Glutamatergic neuron (in vitro differentiated cells): ENCODE data around the gene HTT. TPM values are rescaled to one million over a fixed set of nuclear protein-coding genes. Genes with fewer than 3 reads are reported as not detected.

Experiments
- DNase-seq: peaks from one replicate; pipeline ENCODE4 v3.0.0; 2022
- H3K27ac Mint-ChIP-seq: one replicate; pipeline ENCODE4 v1.8.0; 2020; ENCODE audit warnings: mild to moderate bottlenecking, mixed read lengths, inconsistent platforms; ENCODE audit not compliant: unreplicated experiment
- H3K27me3 Mint-ChIP-seq: one replicate; pipeline ENCODE4 v1.8.0; 2020; ENCODE audit warnings: mild to moderate bottlenecking, moderate library complexity, mixed read lengths, inconsistent platforms; ENCODE audit not compliant: unreplicated experiment
- H3K36me3 Mint-ChIP-seq: one replicate; pipeline ENCODE4 v1.8.0; 2020; ENCODE audit warnings: mild to moderate bottlenecking, mixed read lengths, inconsistent platforms; ENCODE audit not compliant: unreplicated experiment
- H3K4me1 Mint-ChIP-seq: one replicate; pipeline ENCODE4 v1.8.0; 2020; ENCODE audit warnings: mild to moderate bottlenecking, low read depth, mixed read lengths, inconsistent platforms; ENCODE audit not compliant: unreplicated experiment
- H3K4me3 Mint-ChIP-seq: one replicate; pipeline ENCODE4 v1.8.0; 2020; ENCODE audit warnings: mild to moderate bottlenecking, mixed read lengths, inconsistent platforms; ENCODE audit not compliant: unreplicated experiment
- H3K9me3 Mint-ChIP-seq: one replicate; pipeline ENCODE4 v1.8.0; 2020; ENCODE audit warnings: mild to moderate bottlenecking, moderate library complexity, mixed read lengths, inconsistent platforms; ENCODE audit not compliant: unreplicated experiment
- CTCF ChIP-seq: fragments of 200-600 bp; sonication (generic); IDR thresholded peaks from one replicate; pipeline ENCODE4 v1.5.0; 2021; ENCODE audit not compliant: partially characterized antibody, unreplicated experiment
- total RNA-seq: library from RNA; stranded (reverse); fragmentation: NEBNext Ultra II Directional; extraction: Animal tissue kit (Norgen Biotek cat#: 25700); gene quantifications from one replicate; pipeline ENCODE4 v1.2.1, GENCODE V29; 2021; ENCODE audit not compliant: unreplicated experiment

The HTT gene
- total RNA-seq, 1 donor from 2014 or later, result 107 TPM

- Mint-ChIP-seq H3K36me3 (no peaks in the 10 kb centered on the region), H3K9me3 (peaks cover 2% of the 10 kb centered on the region), H3K4me1 (no peaks in the 10 kb centered on the region), H3K4me3 (no peak overlapping the region), H3K27ac (no peak overlapping the region), H3K27me3 (peaks cover 1% of the 10 kb centered on the region)
- DNase-seq, result peak; percentile 14
- no peak for TF ChIP-seq CTCF
Observed at GRCh38 chr4:3257556-3258482, 183.3 kb downstream of the HTT start.

- Mint-ChIP-seq H3K27ac (no peak overlapping the region), H3K27me3 (no peaks in the 10 kb centered on the region), H3K36me3 (no peaks in the 10 kb centered on the region), H3K4me3 (no peak overlapping the region), H3K4me1 (no peaks in the 10 kb centered on the region), H3K9me3 (peaks cover under 1% of the 10 kb centered on the region)
- no peak for DNase-seq
- TF ChIP-seq CTCF, result no peak
Observed at GRCh38 chr4:3261411-3262207, 187.1 kb downstream of the HTT start.

- no peaks in the 10 kb centered on the region for H3K27me3 Mint-ChIP-seq
- no peak for DNase-seq
- H3K36me3 Mint-ChIP-seq, result no peaks in the 10 kb centered on the region
- TF ChIP-seq CTCF, result no peak
- no peak overlapping the region for H3K4me3 Mint-ChIP-seq
- H3K9me3 Mint-ChIP-seq, result no peaks in the 10 kb centered on the region
- H3K27ac Mint-ChIP-seq, result no peak overlapping the region
- no peaks in the 10 kb centered on the region for H3K4me1 Mint-ChIP-seq
Observed at GRCh38 chr4:3262208-3263052, 187.9 kb downstream of the HTT start.

- no peak for TF ChIP-seq CTCF
- no peaks in the 10 kb centered on the region for H3K36me3 Mint-ChIP-seq
- no peaks in the 10 kb centered on the region for H3K4me1 Mint-ChIP-seq
- no peak for DNase-seq
- H3K4me3 Mint-ChIP-seq, result no peak overlapping the region
- no peaks in the 10 kb centered on the region for H3K27me3 Mint-ChIP-seq
- H3K9me3 Mint-ChIP-seq, result peaks cover 1% of the 10 kb centered on the region
- no peak overlapping the region for H3K27ac Mint-ChIP-seq
Observed at GRCh38 chr4:3263053-3263875, 188.8 kb downstream of the HTT start.
